H1 (cell line): ENCODE measurements around the gene HES5. TPM values are rescaled to one million over a fixed set of nuclear protein-coding genes. Genes with fewer than 3 reads are reported as not detected.

Experiments used
- CTCF ChIA-PET: fragments of 300-600 bp; sonication (Branson Sonifier 250); formaldehyde crosslinking; loops from one replicate; lab custom pipeline; 2021; ENCODE audit not compliant: partially characterized antibody; lab: Charles Lee
- POLR2A ChIA-PET: fragments of 300-600 bp; sonication (Branson Sonifier 250); formaldehyde crosslinking; loops from one replicate; lab custom pipeline; 2021; ENCODE audit warnings: inconsistent platforms; ENCODE audit not compliant: partially characterized antibody; lab: Charles Lee
- DNase-seq, 2 experiments: peaks; one replicate each; pipeline versions ENCODE4 v3.0.0 to v3.0.0-alpha.2; 2010 to 2022; ENCODE audit warnings: low spot score in 2 of 2, low read depth in 1 of 2, mixed read lengths in 1 of 2
- FAIRE-seq: peaks from 2 replicates; lab custom pipeline; 2011; peaks lifted over from hg19 to GRCh38; lab: Jason Lieb, UNC
- H2AFZ ChIP-seq: 2 replicates; pipeline ENCODE4 v1.8.1; 2012; ENCODE audit warnings: low read length, inconsistent platforms
- H2AK5ac ChIP-seq: 2 replicates; pipeline ENCODE4 v1.6.1; 2013; ENCODE audit warnings: low read depth, low read length
- H2BK120ac ChIP-seq: replicated peaks from 2 replicates; pipeline ENCODE3; 2013; ENCODE audit warnings: low read depth, low read length, inconsistent platforms
- H2BK12ac ChIP-seq: 2 replicates; pipeline ENCODE4 v1.6.1; 2013; ENCODE audit warnings: low read depth, low read length
- H2BK15ac ChIP-seq: 2 replicates; pipeline ENCODE4 v1.6.1; 2013; ENCODE audit warnings: low read length
- H2BK20ac ChIP-seq: 2 replicates; pipeline ENCODE4 v1.6.1; 2013; ENCODE audit warnings: low read length
- H2BK5ac ChIP-seq: 2 replicates; pipeline ENCODE4 v1.6.1; 2013; ENCODE audit warnings: low read depth, low read length
- H3K14ac ChIP-seq: 2 replicates; pipeline ENCODE4 v1.6.1; 2013; ENCODE audit warnings: inconsistent platforms; ENCODE audit not compliant: insufficient read length
- H3K18ac ChIP-seq: 2 replicates; pipeline ENCODE4 v1.6.1; 2013; ENCODE audit warnings: low read length; ENCODE audit errors: extremely low read depth
- H3K23ac ChIP-seq: 2 replicates; pipeline ENCODE4 v1.6.1; 2013; ENCODE audit warnings: inconsistent platforms; ENCODE audit not compliant: insufficient read length
- H3K23me2 ChIP-seq: 2 replicates; pipeline ENCODE4 v1.6.1; 2013; ENCODE audit warnings: low read depth, low read length
- H3K27ac ChIP-seq: 2 replicates; pipeline ENCODE4 v1.6.1; 2011; ENCODE audit warnings: low read depth, low read length, inconsistent platforms
- H3K27me3 ChIP-seq, 4 experiments: replicated peaks in 1 of 4; 1 replicate in 1 of 4; 2 replicates in 3 of 4; pipeline versions ENCODE4 v1.6.1 to v1.8.1; 2011 to 2013; ENCODE audit warnings: low read length in 3 of 4, mild to moderate bottlenecking in 3 of 4, inconsistent platforms in 2 of 4, mixed read lengths in 2 of 4, moderate library complexity in 1 of 4; ENCODE audit not compliant: control insufficient read depth in 3 of 4, insufficient read depth in 3 of 4; ENCODE audit errors: extremely low read depth in 1 of 4
- H3K36me3 ChIP-seq, 4 experiments: 2 replicates each; pipeline versions ENCODE4 v1.6.1 to v1.8.1; 2011 to 2013; ENCODE audit warnings: mild to moderate bottlenecking in 4 of 4, low read length in 3 of 4, moderate library complexity in 2 of 4, control low read depth in 1 of 4, inconsistent platforms in 1 of 4; ENCODE audit not compliant: insufficient read depth in 4 of 4, control insufficient read depth in 2 of 4
- H3K4ac ChIP-seq: replicated peaks from 2 replicates; pipeline ENCODE3; 2013; ENCODE audit warnings: low read length, low read depth, mixed read lengths, inconsistent platforms; ENCODE audit not compliant: insufficient read length
- H3K4me1 ChIP-seq, 4 experiments: replicated peaks in 1 of 4; 1 replicate in 1 of 4; 2 replicates in 3 of 4; pipeline versions ENCODE4 v1.6.1 to v1.8.1; 2011 to 2013; ENCODE audit warnings: low read length in 3 of 4, inconsistent platforms in 2 of 4, mixed read lengths in 1 of 4; ENCODE audit not compliant: insufficient read depth in 4 of 4, control insufficient read depth in 3 of 4
- H3K4me2 ChIP-seq, 2 experiments: 2 replicates each; pipeline versions ENCODE4 v1.6.1 to v1.8.1; 2011 to 2013; ENCODE audit warnings: low read depth in 2 of 2, low read length in 2 of 2, control low read depth in 1 of 2, inconsistent platforms in 1 of 2, mild to moderate bottlenecking in 1 of 2; ENCODE audit not compliant: insufficient read depth in 1 of 2
- H3K4me3 ChIP-seq, 4 experiments: fragments of 200-600, 300-600 bp in 1 of 4; sonication (generic), shearing (Covaris generic), sonication (Bioruptor Twin) in 1 of 4; 2 replicates each; pipeline versions ENCODE4 v1.5.1 to v1.8.1; 2011 to 2016; ENCODE audit warnings: low read length in 4 of 4, low read depth in 3 of 4, control low read depth in 2 of 4, inconsistent platforms in 2 of 4, mild to moderate bottlenecking in 2 of 4, mixed read lengths in 1 of 4, moderate library complexity in 1 of 4; ENCODE audit not compliant: insufficient read depth in 2 of 4; ENCODE audit errors: extremely low read depth in 1 of 4
- H3K56ac ChIP-seq: replicated peaks from 2 replicates; pipeline ENCODE3; 2013; ENCODE audit warnings: low read depth, mild to moderate bottlenecking, mixed read lengths, low read length, inconsistent platforms; ENCODE audit not compliant: insufficient read length
- H3K79me1 ChIP-seq: 2 replicates; pipeline ENCODE4 v1.6.1; 2013; ENCODE audit warnings: low read depth, low read length, control low read depth
- H3K79me2 ChIP-seq, 2 experiments: 2 replicates each; pipeline versions ENCODE4 v1.6.1 to v1.8.1; 2012 to 2013; ENCODE audit warnings: low read length in 2 of 2, mild to moderate bottlenecking in 2 of 2, inconsistent platforms in 1 of 2; ENCODE audit not compliant: insufficient read depth in 2 of 2, control insufficient read depth in 1 of 2
- H3K9ac ChIP-seq, 4 experiments: replicated peaks in 1 of 4; 1 replicate in 1 of 4; 2 replicates in 3 of 4; pipeline versions ENCODE4 v1.6.1 to v1.8.1; 2011 to 2013; ENCODE audit warnings: low read depth in 3 of 4, low read length in 3 of 4, control low read depth in 2 of 4, mild to moderate bottlenecking in 2 of 4, moderate library complexity in 2 of 4, inconsistent platforms in 1 of 4; ENCODE audit errors: extremely low read depth in 1 of 4
- H3K9me3 ChIP-seq, 2 experiments: 2 replicates each; pipeline versions ENCODE4 v1.6.1 to v1.8.1; 2012 to 2013; ENCODE audit warnings: mild to moderate bottlenecking in 2 of 2, moderate library complexity in 2 of 2, control low read depth in 1 of 2, inconsistent platforms in 1 of 2, low read depth in 1 of 2, low read length in 1 of 2, mixed read lengths in 1 of 2; ENCODE audit not compliant: insufficient read depth in 2 of 2
- H4K20me1 ChIP-seq, 2 experiments: replicated peaks in 1 of 2; 2 replicates each; pipeline versions ENCODE3 to v1.8.1; 2011 to 2013; ENCODE audit warnings: inconsistent platforms in 2 of 2, low read length in 2 of 2, mild to moderate bottlenecking in 1 of 2; ENCODE audit not compliant: insufficient read depth in 2 of 2, control insufficient read depth in 1 of 2
- H4K5ac ChIP-seq: 2 replicates; pipeline ENCODE4 v1.6.1; 2013; ENCODE audit warnings: low read length, low read depth, mixed read lengths, inconsistent platforms; ENCODE audit not compliant: insufficient read length
- H4K8ac ChIP-seq: 2 replicates; pipeline ENCODE4 v1.8.0; 2013; ENCODE audit warnings: mild to moderate bottlenecking, moderate library complexity, low read length, inconsistent platforms; ENCODE audit not compliant: insufficient read depth; ENCODE audit errors: extremely low read depth
- H4K91ac ChIP-seq: replicated peaks from 2 replicates; pipeline ENCODE3; 2013; ENCODE audit warnings: low read length, mixed read lengths, inconsistent platforms; ENCODE audit not compliant: insufficient read length
- ASH2L ChIP-seq: fragments of 200-600, 300-600 bp; sonication (generic); IDR thresholded peaks from one replicate; pipeline ENCODE4 v1.7.1; 2017; ENCODE audit warnings: low read length
- ATF3 ChIP-seq: IDR thresholded peaks from 2 replicates; pipeline ENCODE4 v1.6.1; 2011; ENCODE audit warnings: low read depth, mild to moderate bottlenecking, low read length; ENCODE audit not compliant: insufficient read depth
- CBX8 ChIP-seq: fragments of 300-800, 300-1000 bp; sonication (generic); IDR thresholded peaks from 2 replicates; pipeline ENCODE4 v1.7.1; 2016; ENCODE audit warnings: low read depth, low read length, borderline replicate concordance
- GABPA ChIP-seq: IDR thresholded peaks from 2 replicates; pipeline ENCODE4 v1.6.1; 2011; ENCODE audit warnings: mild to moderate bottlenecking, low read length, moderate library complexity, borderline replicate concordance; ENCODE audit not compliant: insufficient read depth
- HDAC2 ChIP-seq, 2 experiments: fragments of 300-600 bp in 1 of 2; sonication (generic) in 1 of 2; IDR thresholded peaks; 2 replicates each; pipeline ENCODE4 v1.6.1; 2011 to 2012; ENCODE audit warnings: low read depth in 2 of 2, low read length in 2 of 2, mild to moderate bottlenecking in 2 of 2, moderate library complexity in 2 of 2, borderline replicate concordance in 1 of 2, inconsistent platforms in 1 of 2
- PHF8 ChIP-seq: fragments of 200-600 bp; sonication (generic); conservative IDR thresholded peaks from 2 replicates; pipeline ENCODE4 v1.7.1; 2012; ENCODE audit warnings: low read depth, mild to moderate bottlenecking, inconsistent platforms, low read length, moderate library complexity
- POLR2AphosphoS5 ChIP-seq: IDR thresholded peaks from 2 replicates; pipeline ENCODE4 v1.6.1; 2011; ENCODE audit warnings: low read depth, low read length
- TBP ChIP-seq: IDR thresholded peaks from 2 replicates; pipeline ENCODE4 v1.6.1; 2011; ENCODE audit warnings: low read depth, low read length, improper control_type of control experiment
- ZNF274 ChIP-seq: IDR thresholded peaks from 2 replicates; pipeline ENCODE4 v1.7.0; 2012; ENCODE audit warnings: low read length, borderline replicate concordance; ENCODE audit errors: extremely low read depth
- WGBS, 2 experiments: shearing (Covaris generic) in 1 of 2; methylation state at CpG; one replicate each; pipeline versions ENCODE4 v1.1.6 to v1.1.7; 2013 to 2015; ENCODE audit warnings: low lambda C conversion rate in 2 of 2, mixed read lengths in 2 of 2, inconsistent platforms in 1 of 2, low coverage in 1 of 2, missing lambda C conversion rate in 1 of 2; ENCODE audit not compliant: insufficient replicate concordance in 2 of 2, insufficient coverage in 1 of 2, insufficient read length in 1 of 2; ENCODE audit errors: extremely low coverage in 1 of 2, missing lambda C conversion rate in 1 of 2; 5-methylcytosine and 5-hydroxymethylcytosine counted together
- polyA plus RNA-seq, 7 experiments: library from polyadenylated mRNA; depleted of rRNA in 3 of 7; stranded (reverse) in 5 of 7; unstranded in 2 of 7; fragments of >200 nt in 5 of 7; fragments of 200-250 nt in 2 of 7; gene quantifications; 1 replicate in 5 of 7; 2 replicates in 1 of 7; 4 replicates in 1 of 7; pipeline versions ENCODE4 v1.2.1 to v1.2.3, GENCODE V29; 2011 to 2013; ENCODE audit warnings: missing spikeins in 2 of 7, mixed read lengths in 2 of 7
- total RNA-seq: library from RNA; stranded (reverse); fragmentation: NEBNext Ultra II Directional; extraction: Animal tissue kit (Norgen Biotek cat#: 25700); gene quantifications from 2 replicates; pipeline ENCODE4 v1.2.1, GENCODE V29; 2021

The HES5 gene
- total and polyA plus RNA-seq, 2 of the 8 experiments (the other 6 are each of a cell fraction or from before 2014, with no cell fraction given), result 0.22 TPM; not detected in 1

GRCh38 chr1:2532485-2533160 is 2.6 kb upstream of the HES5 start:
- no peak for DNase-seq
- ChIA-PET POLR2A (interaction anchor here (1.2 kb wide), 1 partner anchor 23 kb away, joined by 5 read pairs; no protein-coding TSS in a partner anchor), CTCF (interaction anchor here (1.2 to 3.7 kb wide), 5 partner anchors 13 to 56 kb away, joined by 3 to 16 read pairs (median 3); no protein-coding TSS in a partner anchor)
- no peak overlapping the region for H3K4ac ChIP-seq
- H3K79me2 ChIP-seq, result no peaks in the 10 kb centered on the region
- no peak overlapping the region for H3K27ac ChIP-seq
- H4K8ac ChIP-seq, result 0 out of 2 replicates have a peak overlapping the region, but pooled peaks have one; percentile 46
- WGBS, 2 experiments, result 88% methylated on average over 14 of the region's 23 CpGs; no CpG with 5 or more reads in 1 of the 2 experiments
- no peak overlapping the region for H2AFZ ChIP-seq
- no peak overlapping the region for H2BK120ac ChIP-seq
- H3K14ac ChIP-seq, result no peak overlapping the region
- no peak for TF ChIP-seq GABPA
- no peak for TF ChIP-seq HDAC2 (IDR thresholded peaks at IDR 0.05; ENCODE audit: borderline replicate concordance in 1 of 2, low read depth in 2 of 2, low read length in 2 of 2)
- TF ChIP-seq CBX8, result no peak
- TF ChIP-seq PHF8, result no peak
- TF ChIP-seq ZNF274, result no peak
- no peak for TF ChIP-seq ASH2L
- no peak for TF ChIP-seq TBP
- no peak for TF ChIP-seq POLR2AphosphoS5
- no peak for TF ChIP-seq ATF3
- FAIRE-seq, result no peak
- no peak overlapping the region for H2AK5ac ChIP-seq
- no peak overlapping the region for H3K9ac ChIP-seq
- no peak overlapping the region for H3K4me3 ChIP-seq
- no peak overlapping the region for H3K23ac ChIP-seq
- H3K4me1 ChIP-seq, result peaks cover 0 to 29% (median 16%) of the 10 kb centered on the region in 4 experiments; a peak in 6 of 7 replicates
- H3K9me3 ChIP-seq, result no peaks in the 10 kb centered on the region
- no peak overlapping the region for H2BK20ac ChIP-seq
- peak overlapping the region; percentile 50; the same call in 1 of the 2 replicates for H2BK12ac ChIP-seq
- H4K5ac ChIP-seq, result no peak overlapping the region
- H3K56ac ChIP-seq, result no peak overlapping the region
- H3K79me1 ChIP-seq, result no peaks in the 10 kb centered on the region
- peaks cover 0 to 12% of the 10 kb centered on the region in 2 experiments for H4K20me1 ChIP-seq
- no peak overlapping the region for H4K91ac ChIP-seq
- H3K18ac ChIP-seq, result no peak overlapping the region
- no peak overlapping the region for H2BK15ac ChIP-seq
- H3K23me2 ChIP-seq, result peaks cover 4% of the 10 kb centered on the region; the same call in 1 of the 2 replicates
- no peaks in the 10 kb centered on the region for H3K36me3 ChIP-seq
- H2BK5ac ChIP-seq, result no peak overlapping the region
- no peak overlapping the region for H3K4me2 ChIP-seq
- H3K27me3 ChIP-seq, result peaks cover 24 to 87% (median 71%) of the 10 kb centered on the region in 4 experiments
